HepG2 (cell line): ENCODE measurements around the gene ESYT3. TPM values are rescaled to one million over a fixed set of nuclear protein-coding genes. Genes with fewer than 3 reads are reported as not detected.

Experiments
- AHR ChIP-seq: IDR thresholded peaks from 2 replicates; pipeline ENCODE4 v1.6.1; 2018; ENCODE audit warnings: missing genetic modification reagents, missing compliant biosample characterization
- ATM ChIP-seq: fragments of 450-650 bp; IDR thresholded peaks from 2 replicates; pipeline ENCODE4 v1.7.1; 2017; ENCODE audit warnings: mild to moderate bottlenecking, borderline replicate concordance
- BRF2 ChIP-seq: sonication (generic); formaldehyde crosslinking; IDR thresholded peaks from 2 replicates; pipeline ENCODE4 v1.8.1; 2022; ENCODE audit warnings: mild to moderate bottlenecking, missing genetic modification reagents
- CEBPG ChIP-seq: IDR thresholded peaks from 2 replicates; pipeline ENCODE4 v1.6.1; 2016
- EHMT2 ChIP-seq: fragments of 200-600 bp; sonication (generic); IDR thresholded peaks from 2 replicates; pipeline ENCODE4 v1.7.0; 2017; ENCODE audit warnings: antibody characterized with exemption, low read depth, low read length, borderline replicate concordance
- HOXA7 ChIP-seq: sonication (generic); formaldehyde crosslinking; IDR thresholded peaks from 2 replicates; pipeline ENCODE4 v1.8.1; 2022; ENCODE audit warnings: mild to moderate bottlenecking, missing genetic modification reagents, moderate library complexity
- MIER3 ChIP-seq: IDR thresholded peaks from 2 replicates; pipeline ENCODE4 v1.6.1; 2016; ENCODE audit warnings: missing compliant biosample characterization, borderline replicate concordance
- PAF1 ChIP-seq: IDR thresholded peaks from 2 replicates; pipeline ENCODE4 v1.6.1; 2016; ENCODE audit warnings: missing genetic modification reagents, missing compliant biosample characterization
- PAXIP1 ChIP-seq: sonication (generic); formaldehyde crosslinking; conservative IDR thresholded peaks from 2 replicates; pipeline ENCODE4 v1.4.0; 2020; ENCODE audit warnings: mild to moderate bottlenecking, missing genetic modification reagents, moderate library complexity
- PCBP1 ChIP-seq: fragments of 200-400 bp; formaldehyde crosslinking; IDR thresholded peaks from 2 replicates; pipeline ENCODE4 v1.6.1; 2017; ENCODE audit warnings: mild to moderate bottlenecking, low read depth, low read length, borderline replicate concordance
- RBAK ChIP-seq: sonication (generic); formaldehyde crosslinking; IDR thresholded peaks from 2 replicates; pipeline ENCODE4 v1.5.1; 2020; ENCODE audit warnings: mild to moderate bottlenecking, missing genetic modification reagents
- SMYD3 ChIP-seq: sonication (generic); formaldehyde crosslinking; IDR thresholded peaks from 2 replicates; pipeline ENCODE4 v1.8.1; 2023; ENCODE audit warnings: mild to moderate bottlenecking, missing genetic modification reagents
- YEATS4 ChIP-seq: sonication (generic); formaldehyde crosslinking; IDR thresholded peaks from 2 replicates; pipeline ENCODE4 v1.4.0; 2020; ENCODE audit warnings: missing genetic modification reagents, borderline replicate concordance
- ZNF20 ChIP-seq: sonication (generic); formaldehyde crosslinking; IDR thresholded peaks from 2 replicates; pipeline ENCODE4 v1.4.0; 2020; ENCODE audit warnings: mild to moderate bottlenecking, moderate library complexity, missing genetic modification reagents
- ZNF280D ChIP-seq: sonication (generic); formaldehyde crosslinking; IDR thresholded peaks from 2 replicates; pipeline ENCODE4 v1.5.1; 2020; ENCODE audit warnings: mild to moderate bottlenecking, missing genetic modification reagents
- ZNF577 ChIP-seq: sonication (generic); formaldehyde crosslinking; IDR thresholded peaks from 2 replicates; pipeline ENCODE4 v1.4.0; 2020; ENCODE audit warnings: mild to moderate bottlenecking, low read depth, missing genetic modification reagents, borderline replicate concordance
- ZNF687 ChIP-seq: sonication (generic); formaldehyde crosslinking; IDR thresholded peaks from 2 replicates; pipeline ENCODE4 v1.5.1; 2020; ENCODE audit warnings: mild to moderate bottlenecking, missing genetic modification reagents, moderate library complexity
- polyA plus RNA-seq, 8 experiments: library from polyadenylated mRNA; depleted of rRNA in 3 of 8; stranded (reverse) in 7 of 8; unstranded in 1 of 8; fragments of >200 nt; fragmentation: Illumina TruSeq in 4 of 8; extraction: Trizol in 4 of 8; gene quantifications; 2 replicates each; pipeline versions ENCODE4 v1.2.1 to v1.2.3, GENCODE V29; 2011 to 2016; ENCODE audit warnings: low read depth in 4 of 8, missing spikeins in 1 of 8, mixed read lengths in 1 of 8; ENCODE audit not compliant: insufficient read depth in 1 of 8
- total RNA-seq, 5 experiments: library from RNA; depleted of rRNA; stranded (reverse); fragments of >200 nt; fragmentation: Illumina TruSeq; extraction: Trizol; gene quantifications; 2 replicates each; pipeline ENCODE4 v1.2.3, GENCODE V29; 2016; ENCODE audit warnings: low read depth in 1 of 5

Gene ESYT3
- total and polyA plus RNA-seq, 2 of the 13 experiments (the other 11 are each of a cell fraction or from before 2014, with no cell fraction given): 1.5 to 4.1 TPM

GRCh38 chr3:138399766-138400165, 34.6 kb upstream of the ESYT3 start (continued):
- no peak for TF ChIP-seq ZNF280D (CRISPR knock-in tag)
- TF ChIP-seq SMYD3: no peak
- TF ChIP-seq EHMT2: no peak
- no peak for TF ChIP-seq PAF1 (CRISPR knock-in tag)
- peak; percentile 28; the same call in 1 of the 2 replicates for TF ChIP-seq PAXIP1 (CRISPR knock-in tag)
- no peak for TF ChIP-seq HOXA7 (CRISPR knock-in tag)
- no peak for TF ChIP-seq ZNF20
- no peak for TF ChIP-seq PCBP1
- peak; percentile 36; the same call in 1 of the 2 replicates for TF ChIP-seq YEATS4 (CRISPR knock-in tag)
- no peak for TF ChIP-seq MIER3 (CRISPR knock-in tag)
- no peak for TF ChIP-seq ATM
- TF ChIP-seq RBAK (CRISPR knock-in tag): no peak
- TF ChIP-seq ZNF687 (CRISPR knock-in tag): peak; percentile 20; the same call in 1 of the 2 replicates
- peak; percentile 14; the same call in 1 of the 2 replicates for TF ChIP-seq CEBPG (CRISPR knock-in tag)
- no peak for TF ChIP-seq AHR (CRISPR knock-in tag)
- no peak for TF ChIP-seq BRF2
- no peak for TF ChIP-seq ZNF577 (CRISPR knock-in tag)
